K562 (cell line): Measurements from ENCODE around the gene LSM4. TPM values are rescaled to one million over a fixed set of nuclear protein-coding genes. Genes with fewer than 3 reads are reported as not detected.
"Not testable (repeated sequence)": the region's sequence is repeated elsewhere in the genome, so short reads cannot be mapped to it uniquely, and the experiment has no call there.

Experiments
- ATAC-seq: fragments of 200-7000 bp; cut with Tn5 transposase; 3 replicates; pipeline ENCODE4 v1.9.1; 2020; ENCODE audit warnings: moderate library complexity
- BruUV-seq: library from RNA; stranded (reverse); fragments of 400-500 nt; replicated peaks from 2 replicates; lab custom pipeline; 2021; lab: Mats Ljungman, UMichigan
- CTCF ChIA-PET: fragments of 300-600 bp; formaldehyde crosslinking; extraction: SDS; loops from one replicate; lab custom pipeline; 2021; ENCODE audit warnings: low intra/inter-chr PET ratio; lab: Yijun Ruan, JAX
- POLR2A ChIA-PET: fragments of 300-600, 350-650 bp; sonication (Branson Sonifier 250); formaldehyde crosslinking; extraction: SDS; loops from one replicate; lab custom pipeline; 2021; ENCODE audit warnings: antibody characterized with exemption, inconsistent platforms; lab: Yijun Ruan, JAX
- DNase-seq, 4 experiments: peaks; one replicate each; pipeline versions ENCODE4 v3.0.0 to v3.0.0-alpha.2; 2011 to 2018; ENCODE audit warnings: low spot score in 3 of 4, mixed read lengths in 3 of 4; ENCODE audit errors: extremely low read depth in 1 of 4
- FAIRE-seq: peaks from 2 replicates; lab custom pipeline; 2011; peaks lifted over from hg19 to GRCh38; lab: Jason Lieb, UNC
- H2AFZ ChIP-seq: 2 replicates; pipeline ENCODE4 v1.6.0; 2011; ENCODE audit warnings: low read depth, low read length, control low read depth, inconsistent platforms
- H3K27ac ChIP-seq: fragments of 200-600 bp; 3 replicates; pipeline ENCODE4 v1.8.0; 2011; ENCODE audit warnings: low read depth, mild to moderate bottlenecking, control low read depth, inconsistent platforms, low read length, moderate library complexity, mixed read lengths; ENCODE audit errors: extremely low read depth
- H3K27me3 ChIP-seq, 2 experiments: fragments of 300-600 bp in 1 of 2; 2 replicates in 1 of 2; 3 replicates in 1 of 2; pipeline versions ENCODE4 v1.6.0 to v1.8.0; 2011; ENCODE audit warnings: inconsistent platforms in 2 of 2, low read length in 2 of 2, mild to moderate bottlenecking in 1 of 2, mixed read lengths in 1 of 2, moderate library complexity in 1 of 2; ENCODE audit not compliant: control insufficient read depth in 2 of 2, insufficient read depth in 2 of 2
- H3K36me3 ChIP-seq: fragments of 300-600 bp; 3 replicates; pipeline ENCODE4 v1.8.0; 2011; ENCODE audit warnings: mild to moderate bottlenecking, low read length, inconsistent platforms; ENCODE audit not compliant: control insufficient read depth, insufficient read depth
- H3K4me1 ChIP-seq, 2 experiments: fragments of 200-600 bp in 1 of 2; replicated peaks in 1 of 2; 2 replicates in 1 of 2; 3 replicates in 1 of 2; pipeline versions ENCODE4 v1.5.1 to v1.8.0; 2011; ENCODE audit warnings: inconsistent platforms in 2 of 2, low read length in 2 of 2, mild to moderate bottlenecking in 1 of 2, mixed read lengths in 1 of 2, moderate library complexity in 1 of 2; ENCODE audit not compliant: control insufficient read depth in 2 of 2, insufficient read depth in 2 of 2
- H3K4me2 ChIP-seq: 2 replicates; pipeline ENCODE4 v1.6.1; 2011; ENCODE audit warnings: low read length, control low read depth, inconsistent platforms, mixed read lengths; ENCODE audit not compliant: insufficient read depth
- H3K4me3 ChIP-seq: fragments of 200-600 bp; sonication (generic), shearing (Covaris generic); 2 replicates; pipeline ENCODE4 v1.5.1; 2016; ENCODE audit warnings: control low read depth, inconsistent platforms
- H3K79me2 ChIP-seq: fragments of 200-600 bp; 3 replicates; pipeline ENCODE4 v1.8.0; 2011; ENCODE audit warnings: low read length, inconsistent platforms; ENCODE audit not compliant: control insufficient read depth, insufficient read depth
- H3K9ac ChIP-seq, 2 experiments: 2 replicates each; pipeline versions ENCODE4 v1.6.0 to v1.6.1; 2011; ENCODE audit warnings: low read depth in 2 of 2, low read length in 2 of 2, control low read depth in 1 of 2, inconsistent platforms in 1 of 2, mild to moderate bottlenecking in 1 of 2, mixed read lengths in 1 of 2; ENCODE audit not compliant: insufficient read depth in 1 of 2
- H3K9me1 ChIP-seq: one replicate; pipeline ENCODE4 v1.6.0; 2011; ENCODE audit warnings: inconsistent platforms, mild to moderate bottlenecking, low read length, moderate library complexity; ENCODE audit not compliant: control insufficient read depth, insufficient read depth
- H3K9me3 ChIP-seq: replicated peaks from 2 replicates; pipeline ENCODE4 v1.5.1; 2011; ENCODE audit warnings: low read depth, low read length, inconsistent platforms; ENCODE audit not compliant: control insufficient read depth, insufficient read depth
- H4K20me1 ChIP-seq: replicated peaks from 2 replicates; pipeline ENCODE4 v1.6.1; 2011; ENCODE audit warnings: low read length, inconsistent platforms, mixed read lengths; ENCODE audit not compliant: control insufficient read depth, insufficient read depth
- HINFP ChIP-seq: fragments of 450-650 bp; conservative IDR thresholded peaks from 2 replicates; pipeline ENCODE4 v1.6.1; 2016; ENCODE audit warnings: missing genetic modification characterization, low read depth, mild to moderate bottlenecking, control low read depth, missing compliant biosample characterization
- HOMEZ ChIP-seq: fragments of 250-450 bp; sonication (Bioruptor Pico); IDR thresholded peaks from 2 replicates; pipeline ENCODE4 v1.4.0; 2020; ENCODE audit warnings: mild to moderate bottlenecking, moderate library complexity
- KLF1 ChIP-seq: fragments of 450-650 bp; IDR thresholded peaks from 2 replicates; pipeline ENCODE4 v1.6.1; 2016; ENCODE audit warnings: missing genetic modification characterization, missing compliant biosample characterization
- MECOM ChIP-seq: fragments of 250-450 bp; sonication (Bioruptor Pico); IDR thresholded peaks from 2 replicates; pipeline ENCODE4 v1.8.0; 2022; ENCODE audit warnings: inconsistent platforms
- NFRKB ChIP-seq: fragments of 450-650 bp; IDR thresholded peaks from 2 replicates; pipeline ENCODE4 v1.6.1; 2016; ENCODE audit warnings: low read depth
- RFX1 ChIP-seq: fragments of 450-650 bp; IDR thresholded peaks from 2 replicates; pipeline ENCODE4 v1.6.1; 2016; ENCODE audit warnings: mild to moderate bottlenecking, moderate library complexity
- SUPT5H ChIP-seq: fragments of 450-650 bp; IDR thresholded peaks from 2 replicates; pipeline ENCODE4 v1.6.1; 2016
- TEAD2 ChIP-seq: fragments of 450-650 bp; IDR thresholded peaks from 2 replicates; pipeline ENCODE4 v1.6.1; 2016; ENCODE audit warnings: missing genetic modification characterization, control low read depth, missing compliant biosample characterization
- ZNF133 ChIP-seq: fragments of 250-450 bp; sonication (Bioruptor Pico); IDR thresholded peaks from 2 replicates; pipeline ENCODE4 v1.4.0; 2020; ENCODE audit warnings: mild to moderate bottlenecking
- ZNF165 ChIP-seq: fragments of 250-450 bp; sonication (Bioruptor Pico); IDR thresholded peaks from 2 replicates; pipeline ENCODE4 v1.4.0; 2020; ENCODE audit warnings: borderline replicate concordance
- ZNF41 ChIP-seq: fragments of 250-450 bp; sonication (Bioruptor Pico); conservative IDR thresholded peaks from 2 replicates; pipeline ENCODE4 v1.4.0; 2020; ENCODE audit warnings: mild to moderate bottlenecking
- WGBS: fragments of 100-300 bp; shearing (Covaris generic); methylation state at CpG from one replicate; pipeline ENCODE4 v1.1.6; 2016; ENCODE audit warnings: low coverage, mixed read lengths; ENCODE audit not compliant: insufficient coverage; ENCODE audit errors: missing lambda C conversion rate; 5-methylcytosine and 5-hydroxymethylcytosine counted together
- in situ Hi-C: fragments of 300-500 bp; cut with MboI; formaldehyde crosslinking; loops from 4 replicates; pipeline ENCODE4 v1.15.0; 2018; ENCODE audit warnings: inconsistent platforms, mixed read lengths
- intact Hi-C: fragments of 100-400 bp; cut with micrococcal nuclease; formaldehyde crosslinking; loops from 2 replicates; pipeline ENCODE4 v1.14.2; 2022
- polyA plus RNA-seq, 8 experiments: library from polyadenylated mRNA; depleted of rRNA in 4 of 8; stranded (reverse) in 5 of 8; unstranded in 3 of 8; fragments of >200 nt; fragmentation: Nextera tagmentation in 2 of 8; fragmentation: Illumina TruSeq in 1 of 8; extraction: Ambion mirVana in 2 of 8; extraction: Trizol in 1 of 8; gene quantifications; 2 replicates each; pipeline versions ENCODE4 v1.2.1 to v1.2.3, GENCODE V29; 2011 to 2014; ENCODE audit warnings: inconsistent platforms in 1 of 8, missing spikeins in 1 of 8
- total RNA-seq, 7 experiments: library from RNA; depleted of rRNA in 6 of 7; stranded (reverse); fragments of >200 nt in 6 of 7; fragmentation: Illumina TruSeq in 2 of 7; extraction: Trizol in 2 of 7; gene quantifications; 2 replicates each; pipeline versions ENCODE4 v1.2.1 to v1.2.3, GENCODE V29; 2011 to 2021; ENCODE audit warnings: low replicate concordance in 1 of 7
- TF ChIP-seq, protein P1 (sequence below): fragments of 200-800 bp; sonication (Bioruptor generic); IDR thresholded peaks from 2 replicates; pipeline ENCODE4 v1.6.1; 2016; ENCODE audit warnings: missing genetic modification characterization, missing compliant biosample characterization
- TF ChIP-seq, protein P2 (sequence below): fragments of 250-450 bp; sonication (Bioruptor Pico); IDR thresholded peaks from 2 replicates; pipeline ENCODE4 v1.8.0; 2022; ENCODE audit warnings: moderate library complexity, mild to moderate bottlenecking, inconsistent platforms

Gene LSM4
- total and polyA plus RNA-seq, 9 of the 15 experiments (the other 6 are each of a cell fraction or from before 2014, with no cell fraction given) = 11.9 to 763 (median 202) TPM

DNA sequence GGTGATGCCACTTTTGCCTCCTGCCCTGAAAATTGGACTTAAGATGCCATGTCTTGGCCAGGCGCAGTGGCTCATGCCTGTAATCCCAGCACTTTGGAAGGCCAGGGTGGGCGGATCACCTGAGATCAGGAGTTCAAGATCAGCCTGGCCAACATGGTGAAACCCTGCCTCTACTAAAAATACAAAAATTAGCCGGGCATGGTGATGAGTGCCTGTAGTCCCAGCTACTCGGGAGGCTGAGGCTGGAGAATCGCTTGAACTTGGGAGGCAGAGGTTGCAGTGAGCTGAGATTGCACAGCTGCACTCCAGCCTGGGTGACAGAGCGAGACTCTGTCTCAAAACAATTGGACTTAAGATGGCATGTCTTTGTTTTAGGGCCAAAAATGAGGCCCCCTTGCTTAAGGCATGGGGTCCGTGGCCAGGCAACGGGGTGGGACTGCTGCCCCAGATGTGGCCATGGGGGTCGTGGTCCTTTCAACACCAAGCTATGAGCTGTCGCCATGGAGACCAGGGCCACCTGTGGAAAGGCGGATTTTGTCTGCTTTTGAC is 41.5 kb upstream of the LSM4 start:
- H3K9ac ChIP-seq = peak overlapping the region; percentile 86 to 92
- in situ Hi-C loops, H3K27me3 ChIP-seq, H2AFZ ChIP-seq, DNase-seq, ATAC-seq, H3K9me1 ChIP-seq, H4K20me1 ChIP-seq, H3K4me3 ChIP-seq, CTCF ChIA-PET, H3K9me3 ChIP-seq, FAIRE-seq: not testable (repeated sequence)
- peaks cover 71% of the 10 kb centered on the region; the same call in 2 of the 3 replicates for H3K36me3 ChIP-seq
- H3K4me2 ChIP-seq = peak overlapping the region; percentile 63
- 37% methylated on average over 9 of the region's 11 CpGs for WGBS
- peaks cover 10% of the 10 kb centered on the region; the same call in 2 of the 3 replicates for H3K79me2 ChIP-seq
- BruUV-seq = TSS peak; percentile 99
- H3K4me1 ChIP-seq = peaks cover 45 to 53% of the 10 kb centered on the region in 2 experiments
- POLR2A ChIA-PET = interaction anchor here (0.7 to 13.9 kb wide), 7 partner anchors 8 to 145 kb away, joined by 3 to 207 read pairs (median 4); partner anchors contain the start of gene GDF15
- intact Hi-C loops = loop anchor here (2.0 kb wide), 1 partner anchor 22 kb away; the partner anchor contains the start of gene GDF15
- H3K27ac ChIP-seq = peak overlapping the region; percentile 99
- TF ChIP-seq KLF1 (peak; percentile 52), TEAD2 (tag) (peak; percentile 54; the same call in 1 of the 2 replicates), RFX1 (peak; percentile 84), HINFP (tag) (peak; percentile 37; the same call in 1 of the 2 replicates), ZNF133 (CRISPR knock-in tag) (0 out of 2 replicates have a peak, but pooled peaks have one; percentile 34), SUPT5H (peak; percentile 52), ZNF165 (0 out of 2 replicates have a peak, but pooled peaks have one; percentile 22), MECOM (peak; percentile 55), NFRKB (peak; percentile 78), ZNF41 (CRISPR knock-in tag) (0 out of 2 replicates have a peak, but pooled peaks have one; percentile 55), HOMEZ (CRISPR knock-in tag) (peak; percentile 75; the same call in 1 of the 2 replicates)
- TF ChIP-seq, protein P1, sequence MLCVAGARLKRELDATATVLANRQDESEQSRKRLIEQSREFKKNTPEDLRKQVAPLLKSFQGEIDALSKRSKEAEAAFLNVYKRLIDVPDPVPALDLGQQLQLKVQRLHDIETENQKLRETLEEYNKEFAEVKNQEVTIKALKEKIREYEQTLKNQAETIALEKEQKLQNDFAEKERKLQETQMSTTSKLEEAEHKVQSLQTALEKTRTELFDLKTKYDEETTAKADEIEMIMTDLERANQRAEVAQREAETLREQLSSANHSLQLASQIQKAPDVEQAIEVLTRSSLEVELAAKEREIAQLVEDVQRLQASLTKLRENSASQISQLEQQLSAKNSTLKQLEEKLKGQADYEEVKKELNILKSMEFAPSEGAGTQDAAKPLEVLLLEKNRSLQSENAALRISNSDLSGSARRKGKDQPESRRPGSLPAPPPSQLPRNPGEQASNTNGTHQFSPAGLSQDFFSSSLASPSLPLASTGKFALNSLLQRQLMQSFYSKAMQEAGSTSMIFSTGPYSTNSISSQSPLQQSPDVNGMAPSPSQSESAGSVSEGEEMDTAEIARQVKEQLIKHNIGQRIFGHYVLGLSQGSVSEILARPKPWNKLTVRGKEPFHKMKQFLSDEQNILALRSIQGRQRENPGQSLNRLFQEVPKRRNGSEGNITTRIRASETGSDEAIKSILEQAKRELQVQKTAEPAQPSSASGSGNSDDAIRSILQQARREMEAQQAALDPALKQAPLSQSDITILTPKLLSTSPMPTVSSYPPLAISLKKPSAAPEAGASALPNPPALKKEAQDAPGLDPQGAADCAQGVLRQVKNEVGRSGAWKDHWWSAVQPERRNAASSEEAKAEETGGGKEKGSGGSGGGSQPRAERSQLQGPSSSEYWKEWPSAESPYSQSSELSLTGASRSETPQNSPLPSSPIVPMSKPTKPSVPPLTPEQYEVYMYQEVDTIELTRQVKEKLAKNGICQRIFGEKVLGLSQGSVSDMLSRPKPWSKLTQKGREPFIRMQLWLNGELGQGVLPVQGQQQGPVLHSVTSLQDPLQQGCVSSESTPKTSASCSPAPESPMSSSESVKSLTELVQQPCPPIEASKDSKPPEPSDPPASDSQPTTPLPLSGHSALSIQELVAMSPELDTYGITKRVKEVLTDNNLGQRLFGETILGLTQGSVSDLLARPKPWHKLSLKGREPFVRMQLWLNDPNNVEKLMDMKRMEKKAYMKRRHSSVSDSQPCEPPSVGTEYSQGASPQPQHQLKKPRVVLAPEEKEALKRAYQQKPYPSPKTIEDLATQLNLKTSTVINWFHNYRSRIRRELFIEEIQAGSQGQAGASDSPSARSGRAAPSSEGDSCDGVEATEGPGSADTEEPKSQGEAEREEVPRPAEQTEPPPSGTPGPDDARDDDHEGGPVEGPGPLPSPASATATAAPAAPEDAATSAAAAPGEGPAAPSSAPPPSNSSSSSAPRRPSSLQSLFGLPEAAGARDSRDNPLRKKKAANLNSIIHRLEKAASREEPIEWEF = peak; percentile 52; the same call in 1 of the 2 replicates
- TF ChIP-seq, protein P2, sequence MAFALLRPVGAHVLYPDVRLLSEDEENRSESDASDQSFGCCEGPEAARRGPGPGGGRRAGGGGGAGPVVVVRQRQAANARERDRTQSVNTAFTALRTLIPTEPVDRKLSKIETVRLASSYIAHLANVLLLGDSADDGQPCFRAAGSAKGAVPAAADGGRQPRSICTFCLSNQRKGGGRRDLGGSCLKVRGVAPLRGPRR (CRISPR knock-in tag) = peak; percentile 22; the same call in 1 of the 2 replicates
